ENCODE results near the gene TTC34.
"Not testable (repeated sequence)": the region's sequence is repeated elsewhere in the genome, so short reads cannot be mapped to it uniquely, and the experiment has no call there.

TTC34 gene

GRCh38 chr1:2628191-2628932 is 173.1 kb downstream of the TTC34 start:
- no peak for DNase-seq (ENCODE audit: low spot score)

DNA sequence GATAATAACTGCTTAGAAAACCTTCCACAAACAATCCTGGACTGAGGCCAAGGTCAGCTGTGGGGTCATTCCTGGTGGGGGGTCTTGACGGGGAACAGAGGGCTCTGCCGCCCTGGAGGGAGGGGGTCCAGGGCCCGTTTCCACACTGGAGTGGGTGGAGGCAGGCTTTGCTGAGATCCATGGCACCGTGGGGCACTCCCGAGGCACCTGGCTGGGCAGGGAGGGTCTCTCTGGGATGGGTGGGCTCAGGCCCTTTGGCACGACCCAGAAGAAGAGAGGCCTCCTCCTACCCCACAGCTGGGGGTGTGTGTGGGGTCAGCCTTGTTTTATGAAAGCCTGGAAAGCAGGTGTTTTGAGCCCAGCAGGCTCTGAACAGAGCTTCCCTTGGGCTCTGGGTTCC is 173.7 kb downstream of the TTC34 start:
- DNase-seq (ENCODE audit: low spot score): no peak

GRCh38 chr1:2625748-2626147 is 175.7 kb downstream of the TTC34 start:
- DNase-seq (ENCODE audit: low spot score): not testable (repeated sequence)

- DNase-seq (ENCODE audit: low spot score): no peak
Observed at GRCh38 chr1:2625311-2625710, 176.2 kb downstream of the TTC34 start.

GRCh38 chr1:2624735-2625300 is 176.7 kb downstream of the TTC34 start:
- DNase-seq (ENCODE audit: low spot score): no peak

GRCh38 chr1:2623571-2624337 is 177.7 kb downstream of the TTC34 start:
- no peak for DNase-seq (ENCODE audit: low spot score)

DNA sequence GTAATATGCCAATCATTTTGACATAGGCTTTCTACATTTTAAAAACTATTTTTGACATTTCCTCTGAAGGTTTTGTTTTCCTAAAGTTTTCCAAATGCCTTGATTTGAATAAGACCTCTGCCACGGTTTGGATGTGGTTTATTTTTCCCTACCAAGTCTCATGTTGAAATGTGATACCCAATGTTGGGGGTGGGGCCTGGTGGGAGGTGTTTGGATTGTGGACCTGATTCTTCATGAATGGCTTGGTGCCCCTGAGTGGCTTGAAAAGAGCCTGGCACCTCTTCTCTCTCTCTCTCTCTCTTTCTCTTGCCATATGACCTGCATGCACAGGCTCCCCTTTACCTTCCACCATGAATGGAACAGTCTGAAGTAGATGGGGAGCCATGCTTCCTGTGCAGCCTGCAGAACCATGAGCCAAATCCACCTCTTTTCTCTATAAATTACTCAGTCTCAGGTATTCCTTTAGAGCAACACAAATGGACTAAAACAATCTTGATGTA is 183.5 kb downstream of the TTC34 start:
- no peak for DNase-seq (ENCODE audit: low spot score)

- no peak for DNase-seq (ENCODE audit: low spot score)
Observed at GRCh38 chr1:2614145-2614544, 187.3 kb downstream of the TTC34 start.

DNA sequence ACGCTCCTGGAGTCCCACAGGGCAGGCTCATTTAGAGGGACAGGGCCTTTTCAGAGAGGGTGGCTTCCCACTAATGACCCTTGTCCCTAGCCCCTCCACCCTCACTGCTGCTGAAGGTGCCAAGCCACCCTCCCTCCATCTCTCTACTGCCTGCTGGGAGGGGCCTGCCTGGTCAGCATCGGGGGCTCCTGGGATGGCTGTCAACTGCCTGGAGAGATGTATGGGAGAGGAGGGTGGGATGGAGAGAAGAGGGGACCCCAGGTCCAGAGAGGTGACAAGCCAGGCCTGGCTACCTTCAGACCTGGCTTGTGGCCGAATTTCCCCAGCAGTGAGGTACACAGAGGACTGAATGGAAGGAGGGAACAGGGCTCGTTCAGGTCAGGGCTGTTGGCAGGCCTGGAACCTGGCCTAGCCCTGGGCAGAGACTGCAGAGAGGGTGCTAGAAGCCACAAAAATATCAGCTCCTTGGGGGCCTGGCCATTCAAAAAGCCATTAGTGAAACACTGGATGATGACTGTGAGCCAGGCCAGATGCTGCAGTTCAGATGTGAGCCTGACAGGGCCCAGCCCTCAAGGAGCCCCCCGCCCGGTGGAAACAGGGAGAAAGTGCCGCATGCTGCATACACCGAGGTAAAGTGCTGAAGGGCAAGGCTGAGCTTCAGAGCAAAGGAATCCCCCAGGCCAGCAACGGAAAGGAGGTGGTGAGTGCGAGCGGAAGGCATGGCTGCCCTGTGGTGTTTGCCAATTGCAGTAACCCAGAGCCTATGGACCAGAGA is 188.7 kb downstream of the TTC34 start:
- no peak for DNase-seq (ENCODE audit: low spot score)

GRCh38 chr1:2611621-2612437 is 189.7 kb downstream of the TTC34 start:
- DNase-seq (ENCODE audit: low spot score): no peak

DNA sequence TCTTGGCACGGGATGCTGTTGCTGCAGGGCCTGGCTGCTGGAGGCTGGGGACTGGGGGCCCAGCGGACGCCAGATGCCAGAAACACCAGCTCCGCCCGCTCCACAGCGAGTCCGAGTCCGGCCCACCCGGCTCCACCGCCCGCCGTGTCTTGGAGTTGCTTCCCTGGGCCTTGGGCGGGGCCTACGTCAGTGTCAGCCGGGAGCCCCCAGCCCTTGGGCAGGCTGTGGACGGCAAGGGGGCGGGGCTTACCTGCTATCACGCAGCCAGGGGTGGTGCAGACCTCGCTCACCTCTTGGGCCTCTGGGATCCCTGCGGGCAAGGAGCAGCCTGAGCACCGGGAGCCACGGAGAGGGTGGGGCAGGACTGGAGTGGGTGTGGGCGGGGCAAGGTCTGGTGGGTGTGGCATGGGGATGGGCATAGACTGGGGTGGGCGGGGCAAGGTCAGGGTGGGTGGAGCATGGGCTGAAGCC is 190.4 kb downstream of the TTC34 start:
- no peak for DNase-seq (ENCODE audit: low spot score)

GRCh38 chr1:2610036-2610959 is 191.2 kb downstream of the TTC34 start:
- DNase-seq (ENCODE audit: low spot score): no peak

DNA sequence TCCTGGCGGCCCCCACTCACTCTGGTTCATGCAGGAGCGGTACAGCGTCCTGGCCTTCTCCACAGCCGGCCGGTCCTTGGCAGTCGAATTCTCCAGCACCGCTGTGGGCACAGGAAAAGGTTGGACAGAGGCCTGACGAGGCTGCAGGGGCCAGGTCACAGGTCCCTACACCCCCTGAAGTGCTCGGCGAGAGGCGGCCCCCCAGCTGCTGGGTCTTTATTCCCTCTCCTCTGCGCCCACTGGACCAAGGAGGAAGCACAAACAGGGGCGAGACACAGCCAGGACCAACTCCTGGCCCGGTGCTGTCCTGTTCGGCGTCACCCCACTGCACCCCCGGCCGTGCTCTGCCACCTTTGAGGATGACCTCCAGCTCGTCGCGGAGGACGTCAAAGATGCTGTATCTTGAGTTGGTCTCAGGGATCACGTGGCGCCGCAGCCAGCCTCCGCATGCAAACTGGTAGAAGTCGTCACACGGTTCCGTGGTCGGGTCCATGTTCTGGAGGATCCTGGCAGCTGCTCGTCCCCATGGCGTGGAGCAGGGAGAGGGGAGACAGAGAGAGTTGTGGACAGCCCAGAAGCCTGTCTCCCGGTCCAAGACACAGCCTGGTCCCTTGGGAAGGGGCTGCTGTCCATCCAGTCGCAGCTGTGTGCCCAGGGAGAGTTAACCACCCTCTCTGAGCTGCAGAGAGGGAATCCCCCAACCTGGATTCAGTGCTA is 192.0 kb downstream of the TTC34 start:
- DNase-seq (ENCODE audit: low spot score): no peak

DNA sequence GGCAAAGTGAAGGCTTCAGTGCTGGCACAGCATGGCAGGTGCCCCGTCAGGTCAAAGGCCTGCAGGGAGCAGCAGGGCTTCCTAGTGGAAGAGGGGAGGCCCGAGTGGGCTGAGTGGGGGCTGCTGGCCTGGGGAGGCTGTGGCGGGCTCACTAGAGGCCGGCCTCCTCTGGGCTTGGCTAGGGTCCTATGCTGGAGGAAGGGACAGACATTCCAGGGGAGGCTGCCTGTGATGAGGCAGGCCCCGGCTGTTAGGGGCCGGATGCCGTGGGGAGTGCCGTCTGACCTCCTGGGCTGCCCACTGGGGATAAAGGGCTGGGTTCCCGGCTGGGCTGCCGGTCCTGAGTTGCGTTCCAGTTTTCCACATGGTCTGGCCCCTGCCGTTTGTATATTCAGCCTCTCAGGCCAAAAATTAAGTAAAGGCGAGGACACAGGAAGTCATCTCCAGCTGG is 193.8 kb downstream of the TTC34 start:
- no peak for DNase-seq (ENCODE audit: low spot score)

GRCh38 chr1:2606881-2607621 is 194.4 kb downstream of the TTC34 start:
- no peak for DNase-seq (ENCODE audit: low spot score)

DNA sequence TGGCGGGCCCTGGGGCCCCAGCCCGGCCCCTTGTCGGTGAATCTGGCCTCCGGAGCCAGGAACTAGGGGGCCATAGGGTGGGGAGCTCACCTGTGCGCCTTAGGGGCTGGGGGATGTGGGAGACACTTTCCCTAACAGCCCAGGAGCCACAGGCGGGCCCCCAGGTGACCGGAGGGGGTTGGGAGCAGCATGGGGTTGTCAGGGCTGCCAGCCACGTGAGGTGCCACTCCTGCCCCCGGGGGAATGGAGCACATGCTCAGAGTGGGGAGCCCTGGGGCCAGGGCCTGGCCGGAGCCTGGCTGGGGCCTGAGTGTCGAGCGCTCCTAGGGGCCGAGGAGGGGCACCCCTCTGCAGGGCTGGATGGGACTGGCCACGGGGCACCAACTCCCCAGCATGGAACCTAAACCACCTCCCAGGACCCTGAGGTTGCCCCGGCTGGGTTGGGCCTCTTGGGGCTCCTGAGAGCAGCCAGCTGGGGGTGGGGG is 195.1 kb downstream of the TTC34 start:
- DNase-seq (ENCODE audit: low spot score): no peak

- no peak for DNase-seq (ENCODE audit: low spot score)
Observed at GRCh38 chr1:2605509-2606395, 195.7 kb downstream of the TTC34 start.

Data from CD4-positive, alpha-beta T cell treated with Interleukin-2 at 100 ng/mL for 4 hours (primary cell).